Natural killer cell (primary cell): ENCODE data around the gene UBR2. TPM values are rescaled to one million over a fixed set of nuclear protein-coding genes. Genes with fewer than 3 reads are reported as not detected.
"Not testable (repeated sequence)": the region's sequence is repeated elsewhere in the genome, so short reads cannot be mapped to it uniquely, and the experiment has no call there.

ENCODE experiments used
- ATAC-seq, 3 donors: fragments of 150-1000 bp in 2 of 3; fragments of 200-7000 bp in 1 of 3; cut with Tn5 transposase; 1 replicate in 1 of 3; 2 replicates in 2 of 3; pipeline ENCODE4 v1.10.0; 2021; ENCODE audit warnings: mild to moderate bottlenecking in 2 of 3, moderate library complexity in 2 of 3
- DNase-seq, 2 donors: peaks; one replicate each; pipeline versions ENCODE4 v3.0.0 to v3.0.0-alpha.2; 2013 to 2021; ENCODE audit warnings: mixed read lengths in 1 of 2
- H3K27ac ChIP-seq: one replicate; pipeline ENCODE4 v1.5.1; 2013; ENCODE audit warnings: mild to moderate bottlenecking, low read length
- H3K27me3 ChIP-seq: one replicate; pipeline ENCODE4 v1.6.1; 2013; ENCODE audit warnings: low read length; ENCODE audit not compliant: control insufficient read depth, insufficient read depth
- H3K36me3 ChIP-seq: one replicate; pipeline ENCODE4 v1.6.1; 2013; ENCODE audit warnings: low read length; ENCODE audit not compliant: control insufficient read depth, insufficient read depth
- H3K4me1 ChIP-seq: one replicate; pipeline ENCODE4 v1.6.1; 2013; ENCODE audit warnings: low read length; ENCODE audit not compliant: control insufficient read depth, insufficient read depth
- H3K4me3 ChIP-seq: one replicate; pipeline ENCODE4 v1.5.1; 2013; ENCODE audit warnings: low read length
- H3K9me3 ChIP-seq: one replicate; pipeline ENCODE4 v1.6.1; 2013; ENCODE audit warnings: low read length; ENCODE audit not compliant: control insufficient read depth, insufficient read depth
- H3K27ac Mint-ChIP-seq, 2 donors: one replicate each; pipeline ENCODE4 v1.8.0; 2022; ENCODE audit warnings: mild to moderate bottlenecking in 2 of 2, mixed read lengths in 2 of 2, moderate library complexity in 1 of 2
- H3K27me3 Mint-ChIP-seq, 2 donors: one replicate each; pipeline ENCODE4 v1.8.0; 2022; ENCODE audit warnings: low read depth in 2 of 2, mixed read lengths in 2 of 2
- H3K36me3 Mint-ChIP-seq: one replicate; pipeline ENCODE4 v1.8.0; 2022; ENCODE audit warnings: mixed read lengths
- H3K4me1 Mint-ChIP-seq, 2 donors: one replicate each; pipeline ENCODE4 v1.8.0; 2022; ENCODE audit warnings: mixed read lengths in 2 of 2
- H3K4me3 Mint-ChIP-seq: one replicate; pipeline ENCODE4 v1.8.0; 2022; ENCODE audit warnings: mild to moderate bottlenecking, moderate library complexity, mixed read lengths
- H3K9me3 Mint-ChIP-seq, 2 donors: one replicate each; pipeline ENCODE4 v1.8.0; 2022; ENCODE audit warnings: mixed read lengths in 2 of 2
- CTCF ChIP-seq: fragments of 200-600 bp; IDR thresholded peaks from one replicate; pipeline ENCODE4 v1.8.0; 2022; ENCODE audit warnings: antibody characterized with exemption
- WGBS: methylation state at CpG from one replicate; pipeline ENCODE4 v1.1.7; 2013; ENCODE audit warnings: missing lambda C conversion rate; ENCODE audit not compliant: insufficient coverage; 5-methylcytosine and 5-hydroxymethylcytosine counted together
- intact Hi-C: fragments of 100-400 bp; cut with micrococcal nuclease; formaldehyde crosslinking; loops from one replicate; pipeline ENCODE4 v1.14.2; 2022
- total RNA-seq, 4 donors: library from RNA; stranded (reverse); fragments of 120-200 nt in 1 of 4; gene quantifications; one replicate each; pipeline versions ENCODE4 v1.2.3 to v1.2.4, GENCODE V29; 2013 to 2022

UBR2 gene
- total RNA-seq, 3 donors from 2014 or later (not counting 1 experiment from before 2014, with no cell fraction given), result 44.9 to 57.3 (median 53.2) TPM

GRCh38 chr6:42565823-42566613 is 2.2 kb downstream of the UBR2 start:
- no peaks in the 10 kb centered on the region for H3K27me3 Mint-ChIP-seq
- no peaks in the 10 kb centered on the region for H3K9me3 ChIP-seq
- peak overlapping the region; percentile 87 to 93 for H3K27ac Mint-ChIP-seq
- H3K27me3 ChIP-seq, result no peaks in the 10 kb centered on the region
- H3K4me1 ChIP-seq, result peaks cover 17% of the 10 kb centered on the region
- peaks cover 2% of the 10 kb centered on the region for H3K36me3 ChIP-seq
- H3K4me1 Mint-ChIP-seq, result peaks cover 42 to 43% of the 10 kb centered on the region in 2 donors
- peak overlapping the region; percentile 85 for H3K4me3 ChIP-seq
- TF ChIP-seq CTCF, result no peak
- H3K9me3 Mint-ChIP-seq, result no peaks in the 10 kb centered on the region
- WGBS, result 56% methylated on average over 14 of the region's 15 CpGs
- H3K36me3 Mint-ChIP-seq, result no peaks in the 10 kb centered on the region
- H3K27ac ChIP-seq, result peak overlapping the region; percentile 91
- H3K4me3 Mint-ChIP-seq, result peak overlapping the region; percentile 91
- DNase-seq, result peak in 1 of 2 donors; percentile 27
- no peak for ATAC-seq
- intact Hi-C loops, result no loop called here

GRCh38 chr6:42566614-42567208 is 2.9 kb downstream of the UBR2 start:
- ATAC-seq (no peak), DNase-seq (no peak)
- Mint-ChIP-seq H3K4me3 (peak overlapping the region; percentile 91), H3K9me3 (no peaks in the 10 kb centered on the region), H3K27me3 (no peaks in the 10 kb centered on the region), H3K27ac (peak overlapping the region; percentile 87 to 93), H3K36me3 (no peaks in the 10 kb centered on the region), H3K4me1 (peaks cover 42 to 43% of the 10 kb centered on the region in 2 donors)
- H3K27ac ChIP-seq, result no peak overlapping the region
- no peak overlapping the region for H3K4me3 ChIP-seq
- WGBS, result 88% methylated on average over 4 of the region's 5 CpGs
- H3K27me3 ChIP-seq, result no peaks in the 10 kb centered on the region
- TF ChIP-seq CTCF, result no peak
- H3K9me3 ChIP-seq, result no peaks in the 10 kb centered on the region
- H3K4me1 ChIP-seq, result peaks cover 17% of the 10 kb centered on the region
- intact Hi-C loops, result no loop called here
- peaks cover 2% of the 10 kb centered on the region for H3K36me3 ChIP-seq

GRCh38 chr6:42567237-42567636 is 3.4 kb downstream of the UBR2 start:
- DNase-seq, H3K9me3 ChIP-seq, H3K27ac ChIP-seq, H3K36me3 ChIP-seq, intact Hi-C loops, H3K36me3 Mint-ChIP-seq, H3K27me3 Mint-ChIP-seq, H3K4me3 ChIP-seq, H3K27me3 ChIP-seq, H3K9me3 Mint-ChIP-seq, ATAC-seq: not testable (repeated sequence)
- H3K4me1 Mint-ChIP-seq, result peaks cover 42 to 43% of the 10 kb centered on the region in 2 donors
- peak overlapping the region; percentile 91 for H3K4me3 Mint-ChIP-seq
- H3K4me1 ChIP-seq, result peaks cover 17% of the 10 kb centered on the region
- 89% methylated on average over 4 of the region's 4 CpGs for WGBS
- H3K27ac Mint-ChIP-seq, result peak overlapping the region; percentile 87 to 93
